Panc1 (cell line): ENCODE data around the gene ERCC6L.
"Not testable (repeated sequence)": the region's sequence is repeated elsewhere in the genome, so short reads cannot be mapped to it uniquely, and the experiment has no call there.

Experiments used
- CTCF ChIP-seq: fragments of 450-650 bp; IDR thresholded peaks from 2 replicates; pipeline ENCODE4 v1.5.1; 2017; ENCODE audit warnings: mild to moderate bottlenecking
- POLR2AphosphoS5 ChIP-seq: IDR thresholded peaks from 2 replicates; pipeline ENCODE4 v1.6.1; 2012; ENCODE audit warnings: mild to moderate bottlenecking, low read depth, low read length, moderate library complexity
- SIN3A ChIP-seq: IDR thresholded peaks from 2 replicates; pipeline ENCODE4 v1.6.1; 2012; ENCODE audit warnings: low read depth, mild to moderate bottlenecking, low read length, moderate library complexity, borderline replicate concordance; ENCODE audit not compliant: insufficient read depth
- TCF7L2 ChIP-seq: IDR thresholded peaks from 2 replicates; pipeline ENCODE4 v1.6.1; 2011; ENCODE audit warnings: mild to moderate bottlenecking, low read depth, low read length, inconsistent platforms
- TF ChIP-seq, protein P1 (sequence below), 2 experiments: IDR thresholded peaks; 2 replicates each; pipeline ENCODE4 v1.6.1; 2011 to 2012; ENCODE audit warnings: low read depth in 2 of 2, control low read depth in 1 of 2, low read length in 1 of 2, mild to moderate bottlenecking in 1 of 2, moderate library complexity in 1 of 2; ENCODE audit not compliant: insufficient read depth in 1 of 2

- not testable (repeated sequence) for TF ChIP-seq TCF7L2, CTCF, POLR2AphosphoS5, SIN3A
- TF ChIP-seq, protein P1, sequence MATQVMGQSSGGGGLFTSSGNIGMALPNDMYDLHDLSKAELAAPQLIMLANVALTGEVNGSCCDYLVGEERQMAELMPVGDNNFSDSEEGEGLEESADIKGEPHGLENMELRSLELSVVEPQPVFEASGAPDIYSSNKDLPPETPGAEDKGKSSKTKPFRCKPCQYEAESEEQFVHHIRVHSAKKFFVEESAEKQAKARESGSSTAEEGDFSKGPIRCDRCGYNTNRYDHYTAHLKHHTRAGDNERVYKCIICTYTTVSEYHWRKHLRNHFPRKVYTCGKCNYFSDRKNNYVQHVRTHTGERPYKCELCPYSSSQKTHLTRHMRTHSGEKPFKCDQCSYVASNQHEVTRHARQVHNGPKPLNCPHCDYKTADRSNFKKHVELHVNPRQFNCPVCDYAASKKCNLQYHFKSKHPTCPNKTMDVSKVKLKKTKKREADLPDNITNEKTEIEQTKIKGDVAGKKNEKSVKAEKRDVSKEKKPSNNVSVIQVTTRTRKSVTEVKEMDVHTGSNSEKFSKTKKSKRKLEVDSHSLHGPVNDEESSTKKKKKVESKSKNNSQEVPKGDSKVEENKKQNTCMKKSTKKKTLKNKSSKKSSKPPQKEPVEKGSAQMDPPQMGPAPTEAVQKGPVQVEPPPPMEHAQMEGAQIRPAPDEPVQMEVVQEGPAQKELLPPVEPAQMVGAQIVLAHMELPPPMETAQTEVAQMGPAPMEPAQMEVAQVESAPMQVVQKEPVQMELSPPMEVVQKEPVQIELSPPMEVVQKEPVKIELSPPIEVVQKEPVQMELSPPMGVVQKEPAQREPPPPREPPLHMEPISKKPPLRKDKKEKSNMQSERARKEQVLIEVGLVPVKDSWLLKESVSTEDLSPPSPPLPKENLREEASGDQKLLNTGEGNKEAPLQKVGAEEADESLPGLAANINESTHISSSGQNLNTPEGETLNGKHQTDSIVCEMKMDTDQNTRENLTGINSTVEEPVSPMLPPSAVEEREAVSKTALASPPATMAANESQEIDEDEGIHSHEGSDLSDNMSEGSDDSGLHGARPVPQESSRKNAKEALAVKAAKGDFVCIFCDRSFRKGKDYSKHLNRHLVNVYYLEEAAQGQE (IDR thresholded peaks at IDR 0.05; ENCODE audit: insufficient read depth in 1 of 2, low read depth in 2 of 2, low read length in 1 of 2): not testable (repeated sequence)
Observed at GRCh38 chrX:72220375-72220774, 18.5 kb downstream of the ERCC6L start.
